Activated CD4-positive, alpha-beta T cell treated with anti-CD3 and anti-CD28 coated beads, Interleukin-2, amount 10 ng/mL, durations not matched to agents 24 days and 14 days (primary cell): ENCODE results near the gene GABRP. TPM values are rescaled to one million over a fixed set of nuclear protein-coding genes. Genes with fewer than 3 reads are reported as not detected.

Experiments
- total RNA-seq: library from RNA; stranded (reverse); gene quantifications from 2 replicates; pipeline ENCODE4 v1.2.3, GENCODE V29; 2022

GABRP gene
- total RNA-seq, 1 donor from 2014 or later: not detected

Other genes with a start within 250 kb of the GABRP start
- not detected in 2 replicates for gene RANBP17, start 78.3 kb downstream of the GABRP start, total RNA-seq